H1 (cell line): ENCODE measurements around the gene UNC13C. TPM values are rescaled to one million over a fixed set of nuclear protein-coding genes. Genes with fewer than 3 reads are reported as not detected.

Experiments
- MAX ChIP-seq: IDR thresholded peaks from 2 replicates; pipeline ENCODE4 v1.6.1; 2012; ENCODE audit warnings: inconsistent platforms
- TAF7 ChIP-seq: optimal IDR thresholded peaks from 2 replicates; pipeline ENCODE3; 2011; ENCODE audit warnings: low read depth, mild to moderate bottlenecking, inconsistent platforms, low read length, moderate library complexity, borderline replicate concordance
- polyA plus RNA-seq, 7 experiments: library from polyadenylated mRNA; depleted of rRNA in 3 of 7; stranded (reverse) in 5 of 7; unstranded in 2 of 7; fragments of >200 nt in 5 of 7; fragments of 200-250 nt in 2 of 7; gene quantifications; 1 replicate in 5 of 7; 2 replicates in 1 of 7; 4 replicates in 1 of 7; pipeline versions ENCODE4 v1.2.1 to v1.2.3, GENCODE V29; 2011 to 2013; ENCODE audit warnings: missing spikeins in 2 of 7, mixed read lengths in 2 of 7
- total RNA-seq: library from RNA; stranded (reverse); fragmentation: NEBNext Ultra II Directional; extraction: Animal tissue kit (Norgen Biotek cat#: 25700); gene quantifications from 2 replicates; pipeline ENCODE4 v1.2.1, GENCODE V29; 2021

Gene UNC13C
- total and polyA plus RNA-seq, 2 of the 8 experiments (the other 6 are each of a cell fraction or from before 2014, with no cell fraction given), result 0.02 to 0.13 TPM

GRCh38 chr15:54638666-54639065 lies 660.4 kb downstream of the UNC13C start (continued):
- TF ChIP-seq TAF7 (no peak), MAX (no peak)
